Measurements from ENCODE around the gene HLTF.
A peak's percentile ranks its signal among the peaks of the same experiment; 100 is the strongest.

The HLTF gene

GRCh38 chr3:149086232-149086988 lies at the start of gene HLTF:
HLTF (minus strand) TSS chr3:149086533; CDS start chr3:149086336, 197 bp downstream.
- H3K4me3 ChIP-seq (ENCODE audit: low read depth, low read length): peak within 1 kb of the TSS; percentile 85
- peaks cover 12% of the 10 kb centered on the region for H3K36me3 ChIP-seq (ENCODE audit: insufficient read depth, low read length)
- H3K4me1 ChIP-seq (ENCODE audit: control insufficient read depth, insufficient read depth, low read length, unreplicated experiment): peaks cover 12% of the 10 kb centered on the region
- 0 out of 2 replicates have a peak within 1 kb of the TSS, but pooled peaks have one; percentile 33 for H3K27ac ChIP-seq (ENCODE audit: low read depth, low read length)
- H3K79me2 ChIP-seq (ENCODE audit: control insufficient read depth, insufficient read depth, low read length, unreplicated experiment): peaks cover 31% of the 10 kb centered on the region
- H2AFZ ChIP-seq (ENCODE audit: low read length, unreplicated experiment): peak within 1 kb of the TSS; percentile 95
- H3K27me3 ChIP-seq (ENCODE audit: insufficient read depth, low read length): no peaks in the 10 kb centered on the region

- no peak overlapping the region for H3K4me3 ChIP-seq (ENCODE audit: low read depth, low read length)
- no peak overlapping the region for H3K27ac ChIP-seq (ENCODE audit: low read depth, low read length)
- H3K79me2 ChIP-seq (ENCODE audit: control insufficient read depth, insufficient read depth, low read length, unreplicated experiment): peaks cover 45% of the 10 kb centered on the region
- H3K36me3 ChIP-seq (ENCODE audit: insufficient read depth, low read length): no peaks in the 10 kb centered on the region
- H2AFZ ChIP-seq (ENCODE audit: low read length, unreplicated experiment): no peak overlapping the region
- no peaks in the 10 kb centered on the region for H3K27me3 ChIP-seq (ENCODE audit: insufficient read depth, low read length)
- H3K4me1 ChIP-seq (ENCODE audit: control insufficient read depth, insufficient read depth, low read length, unreplicated experiment): peaks cover 14% of the 10 kb centered on the region
Observed at GRCh38 chr3:149134575-149134974, 48.2 kb upstream of the HLTF start.

GRCh38 chr3:149131589-149131988 lies 45.3 kb upstream of the HLTF start:
- Histone ChIP-seq H2AFZ (ENCODE audit: low read length, unreplicated experiment) (no peak overlapping the region), H3K36me3 (ENCODE audit: insufficient read depth, low read length) (no peaks in the 10 kb centered on the region), H3K27ac (ENCODE audit: low read depth, low read length) (no peak overlapping the region), H3K79me2 (ENCODE audit: control insufficient read depth, insufficient read depth, low read length, unreplicated experiment) (peaks cover 48% of the 10 kb centered on the region), H3K4me3 (ENCODE audit: low read depth, low read length) (peak overlapping the region; percentile 90; the same call in 1 of the 2 replicates), H3K27me3 (ENCODE audit: insufficient read depth, low read length) (no peaks in the 10 kb centered on the region), H3K4me1 (ENCODE audit: control insufficient read depth, insufficient read depth, low read length, unreplicated experiment) (peaks cover 21% of the 10 kb centered on the region)

GRCh38 chr3:149129326-149130205 lies 43.2 kb upstream of the HLTF start, which contains the start of gene HPS3:
HPS3 (plus strand) TSS chr3:149129638; CDS start chr3:149129724, 86 bp downstream.
- Histone ChIP-seq H3K36me3 (ENCODE audit: insufficient read depth, low read length) (no peaks in the 10 kb centered on the region), H3K4me3 (ENCODE audit: low read depth, low read length) (peak within 1 kb of the TSS; percentile 90), H3K79me2 (ENCODE audit: control insufficient read depth, insufficient read depth, low read length, unreplicated experiment) (peaks cover 40% of the 10 kb centered on the region), H3K27ac (ENCODE audit: low read depth, low read length) (peak within 1 kb of the TSS; percentile 36; the same call in 1 of the 2 replicates), H2AFZ (ENCODE audit: low read length, unreplicated experiment) (peak within 1 kb of the TSS; percentile 86), H3K4me1 (ENCODE audit: control insufficient read depth, insufficient read depth, low read length, unreplicated experiment) (peaks cover 21% of the 10 kb centered on the region), H3K27me3 (ENCODE audit: insufficient read depth, low read length) (no peaks in the 10 kb centered on the region)

GRCh38 chr3:149128821-149129220 lies 42.5 kb upstream of the HLTF start:
- H3K79me2 ChIP-seq (ENCODE audit: control insufficient read depth, insufficient read depth, low read length, unreplicated experiment): peaks cover 33% of the 10 kb centered on the region
- H3K36me3 ChIP-seq (ENCODE audit: insufficient read depth, low read length): no peaks in the 10 kb centered on the region
- no peaks in the 10 kb centered on the region for H3K27me3 ChIP-seq (ENCODE audit: insufficient read depth, low read length)
- H2AFZ ChIP-seq (ENCODE audit: low read length, unreplicated experiment): peak overlapping the region; percentile 86
- H3K4me1 ChIP-seq (ENCODE audit: control insufficient read depth, insufficient read depth, low read length, unreplicated experiment): peaks cover 21% of the 10 kb centered on the region
- H3K27ac ChIP-seq (ENCODE audit: low read depth, low read length): no peak overlapping the region
- peak overlapping the region; percentile 90 for H3K4me3 ChIP-seq (ENCODE audit: low read depth, low read length)

GRCh38 chr3:149122721-149123578 lies 36.6 kb upstream of the HLTF start:
- no peak overlapping the region for H2AFZ ChIP-seq (ENCODE audit: low read length, unreplicated experiment)
- H3K79me2 ChIP-seq (ENCODE audit: control insufficient read depth, insufficient read depth, low read length, unreplicated experiment): no peaks in the 10 kb centered on the region
- H3K36me3 ChIP-seq (ENCODE audit: insufficient read depth, low read length): no peaks in the 10 kb centered on the region
- 0 out of 2 replicates have a peak overlapping the region, but pooled peaks have one; percentile 8 for H3K27ac ChIP-seq (ENCODE audit: low read depth, low read length)
- H3K4me1 ChIP-seq (ENCODE audit: control insufficient read depth, insufficient read depth, low read length, unreplicated experiment): peaks cover 9% of the 10 kb centered on the region
- no peak overlapping the region for H3K4me3 ChIP-seq (ENCODE audit: low read depth, low read length)
- H3K27me3 ChIP-seq (ENCODE audit: insufficient read depth, low read length): no peaks in the 10 kb centered on the region

GRCh38 chr3:149120051-149120972 lies 34.0 kb upstream of the HLTF start:
- H2AFZ ChIP-seq (ENCODE audit: low read length, unreplicated experiment): peak overlapping the region; percentile 83
- H3K79me2 ChIP-seq (ENCODE audit: control insufficient read depth, insufficient read depth, low read length, unreplicated experiment): no peaks in the 10 kb centered on the region
- H3K27ac ChIP-seq (ENCODE audit: low read depth, low read length): no peak overlapping the region
- H3K4me1 ChIP-seq (ENCODE audit: control insufficient read depth, insufficient read depth, low read length, unreplicated experiment): peaks cover 9% of the 10 kb centered on the region
- H3K27me3 ChIP-seq (ENCODE audit: insufficient read depth, low read length): no peaks in the 10 kb centered on the region
- H3K36me3 ChIP-seq (ENCODE audit: insufficient read depth, low read length): no peaks in the 10 kb centered on the region
- peak overlapping the region; percentile 34; the same call in 1 of the 2 replicates for H3K4me3 ChIP-seq (ENCODE audit: low read depth, low read length)

GRCh38 chr3:149119466-149119865 lies 33.1 kb upstream of the HLTF start:
- H3K79me2 ChIP-seq (ENCODE audit: control insufficient read depth, insufficient read depth, low read length, unreplicated experiment): no peaks in the 10 kb centered on the region
- H3K27ac ChIP-seq (ENCODE audit: low read depth, low read length): no peak overlapping the region
- no peaks in the 10 kb centered on the region for H3K27me3 ChIP-seq (ENCODE audit: insufficient read depth, low read length)
- no peaks in the 10 kb centered on the region for H3K36me3 ChIP-seq (ENCODE audit: insufficient read depth, low read length)
- H2AFZ ChIP-seq (ENCODE audit: low read length, unreplicated experiment): no peak overlapping the region
- peaks cover 9% of the 10 kb centered on the region for H3K4me1 ChIP-seq (ENCODE audit: control insufficient read depth, insufficient read depth, low read length, unreplicated experiment)
- H3K4me3 ChIP-seq (ENCODE audit: low read depth, low read length): no peak overlapping the region

GRCh38 chr3:149118724-149119123 lies 32.4 kb upstream of the HLTF start:
- Histone ChIP-seq H3K79me2 (ENCODE audit: control insufficient read depth, insufficient read depth, low read length, unreplicated experiment) (no peaks in the 10 kb centered on the region), H3K36me3 (ENCODE audit: insufficient read depth, low read length) (no peaks in the 10 kb centered on the region), H3K27me3 (ENCODE audit: insufficient read depth, low read length) (no peaks in the 10 kb centered on the region), H3K27ac (ENCODE audit: low read depth, low read length) (no peak overlapping the region), H3K4me1 (ENCODE audit: control insufficient read depth, insufficient read depth, low read length, unreplicated experiment) (peaks cover 9% of the 10 kb centered on the region), H3K4me3 (ENCODE audit: low read depth, low read length) (no peak overlapping the region), H2AFZ (ENCODE audit: low read length, unreplicated experiment) (no peak overlapping the region)
